Esophagus muscularis mucosa (tissue), 4 donors: Measurements from ENCODE around the gene MYO1D. TPM values are rescaled to one million over a fixed set of nuclear protein-coding genes. Genes with fewer than 3 reads are reported as not detected.

Experiments
- DNase-seq: peaks from one replicate; pipeline ENCODE4 v3.0.0-alpha.2; 2017; ENCODE audit errors: extremely low spot score
- H3K27ac ChIP-seq, 4 donors: fragments of 200-600 bp; sonication (generic); replicated peaks in 1 of 4; 1 replicate in 3 of 4; 2 replicates in 1 of 4; pipeline ENCODE4 v1.5.1; 2016 to 2019; ENCODE audit warnings: mild to moderate bottlenecking in 1 of 4
- H3K27me3 ChIP-seq, 4 donors: fragments of 200-600 bp; sonication (generic); one replicate each; pipeline versions ENCODE4 v1.5.1 to v1.6.0; 2016 to 2019
- H3K36me3 ChIP-seq, 4 donors: fragments of 200-600 bp; sonication (generic); one replicate each; pipeline ENCODE4 v1.5.1; 2016 to 2019
- H3K4me1 ChIP-seq, 4 donors: fragments of 200-600 bp; sonication (generic); one replicate each; pipeline ENCODE4 v1.5.1; 2016 to 2019
- H3K4me3 ChIP-seq, 4 donors: fragments of 200-600 bp; sonication (generic); 1 replicate in 2 of 4; 2 replicates in 2 of 4; pipeline ENCODE4 v1.5.1; 2016 to 2019; ENCODE audit warnings: mild to moderate bottlenecking in 4 of 4, moderate library complexity in 1 of 4
- H3K9me3 ChIP-seq, 4 donors: fragments of 200-600 bp; sonication (generic); 1 replicate in 3 of 4; 2 replicates in 1 of 4; pipeline ENCODE4 v1.5.1; 2016 to 2019
- EP300 ChIP-seq: sonication (generic); formaldehyde crosslinking; IDR thresholded peaks from one replicate; pipeline ENCODE4 v1.6.1; 2017; ENCODE audit warnings: antibody characterized with exemption
- POLR2A ChIP-seq: fragments of 450-650 bp; IDR thresholded peaks from one replicate; pipeline ENCODE4 v1.6.1; 2017; ENCODE audit warnings: antibody characterized with exemption, moderate library complexity, mild to moderate bottlenecking, low read depth
- POLR2AphosphoS5 ChIP-seq, 2 donors: sonication (generic); formaldehyde crosslinking; IDR thresholded peaks; one replicate each; pipeline ENCODE4 v1.6.1; 2017; ENCODE audit warnings: antibody characterized with exemption in 2 of 2
- WGBS: methylation state at CpG from one replicate; pipeline ENCODE4 v1.1.5; 2018; 5-methylcytosine and 5-hydroxymethylcytosine counted together
- intact Hi-C: fragments of 100-400 bp; cut with DNase I; formaldehyde crosslinking; loops from one replicate; pipeline ENCODE4 v1.15.1; 2023
- total RNA-seq, 4 donors: library from RNA; depleted of rRNA; stranded (reverse); fragments of >200 nt; gene quantifications; one replicate each; pipeline versions ENCODE4 v1.1.0 to v1.2.1, GENCODE V29; 2016
- TF ChIP-seq, protein P1 (sequence below), 3 experiments: fragments of 200-600 bp in 2 of 3; fragments of 450-650 bp in 1 of 3; sonication (generic) in 2 of 3; IDR thresholded peaks; one replicate each; pipeline ENCODE4 v1.5.1; 2017 to 2019; ENCODE audit warnings: antibody characterized with exemption in 3 of 3, mild to moderate bottlenecking in 2 of 3, moderate library complexity in 1 of 3

Gene MYO1D
- total RNA-seq, 4 donors from 2014 or later = 27.3 to 30.3 (median 29.0) TPM

DNA sequence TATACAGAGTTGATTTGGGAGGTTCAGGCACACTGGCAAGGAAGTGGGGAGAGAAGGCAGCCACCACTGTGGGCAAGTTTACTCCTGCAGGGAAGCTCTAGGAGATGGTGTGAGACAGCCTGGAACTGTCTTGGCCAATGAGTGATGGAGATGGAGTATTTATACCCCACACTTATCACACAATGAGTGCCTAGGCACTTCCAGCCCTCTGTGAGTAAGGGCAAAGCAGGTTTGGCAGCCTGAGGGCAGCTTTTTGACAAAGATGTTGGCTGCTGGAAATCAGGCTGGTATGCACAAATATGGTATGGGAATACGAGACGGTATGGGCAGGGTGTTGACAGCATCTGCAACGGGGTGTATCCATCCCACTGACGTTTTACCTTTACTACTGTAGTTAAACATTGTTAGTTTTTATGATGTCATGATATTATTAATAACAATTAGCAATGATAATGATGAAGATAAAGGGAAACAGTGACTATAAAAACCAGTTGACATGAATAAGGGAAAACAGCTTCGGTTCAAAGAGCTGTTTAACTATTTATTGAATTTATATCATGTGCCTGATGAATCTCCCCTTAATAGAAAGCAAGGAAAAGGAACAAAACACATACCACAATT lies 240.2 kb downstream of the MYO1D start:
- no peak for DNase-seq
- Histone ChIP-seq H3K4me1 (no peaks in the 10 kb centered on the region), H3K4me3 (no peak overlapping the region), H3K9me3 (no peaks in the 10 kb centered on the region), H3K27ac (no peak overlapping the region), H3K36me3 (no peaks in the 10 kb centered on the region), H3K27me3 (no peaks in the 10 kb centered on the region)
- intact Hi-C loops = no loop called here
- TF ChIP-seq EP300 (no peak), POLR2AphosphoS5 (IDR thresholded peaks at IDR 0.05) (no peak), POLR2A (no peak)
- TF ChIP-seq, protein P1, sequence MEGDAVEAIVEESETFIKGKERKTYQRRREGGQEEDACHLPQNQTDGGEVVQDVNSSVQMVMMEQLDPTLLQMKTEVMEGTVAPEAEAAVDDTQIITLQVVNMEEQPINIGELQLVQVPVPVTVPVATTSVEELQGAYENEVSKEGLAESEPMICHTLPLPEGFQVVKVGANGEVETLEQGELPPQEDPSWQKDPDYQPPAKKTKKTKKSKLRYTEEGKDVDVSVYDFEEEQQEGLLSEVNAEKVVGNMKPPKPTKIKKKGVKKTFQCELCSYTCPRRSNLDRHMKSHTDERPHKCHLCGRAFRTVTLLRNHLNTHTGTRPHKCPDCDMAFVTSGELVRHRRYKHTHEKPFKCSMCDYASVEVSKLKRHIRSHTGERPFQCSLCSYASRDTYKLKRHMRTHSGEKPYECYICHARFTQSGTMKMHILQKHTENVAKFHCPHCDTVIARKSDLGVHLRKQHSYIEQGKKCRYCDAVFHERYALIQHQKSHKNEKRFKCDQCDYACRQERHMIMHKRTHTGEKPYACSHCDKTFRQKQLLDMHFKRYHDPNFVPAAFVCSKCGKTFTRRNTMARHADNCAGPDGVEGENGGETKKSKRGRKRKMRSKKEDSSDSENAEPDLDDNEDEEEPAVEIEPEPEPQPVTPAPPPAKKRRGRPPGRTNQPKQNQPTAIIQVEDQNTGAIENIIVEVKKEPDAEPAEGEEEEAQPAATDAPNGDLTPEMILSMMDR (IDR thresholded peaks at IDR 0.05) = no peak
- whole genome bisulfite sequencing = 88% methylated on average over 5 of the region's 5 CpGs

DNA sequence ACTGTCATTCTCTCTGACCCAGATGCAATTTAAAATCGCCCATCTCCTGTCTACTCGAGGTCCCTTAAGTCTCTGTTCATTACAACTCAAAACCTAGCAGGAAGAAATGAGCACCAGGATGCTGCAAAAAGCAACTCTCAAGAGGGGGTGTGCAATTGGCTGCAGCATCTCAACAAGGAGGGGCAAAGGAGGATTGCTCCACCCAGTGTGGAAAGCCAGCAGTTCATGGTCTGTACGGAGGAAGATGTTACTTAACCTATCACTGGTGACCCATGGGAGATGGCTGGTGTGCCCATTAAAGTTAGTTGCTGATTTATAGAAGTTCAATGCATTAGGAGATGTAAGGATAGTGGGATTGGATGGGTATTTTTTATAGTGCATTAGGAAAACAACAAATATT lies 242.8 kb downstream of the MYO1D start:
- Histone ChIP-seq H3K36me3 (no peaks in the 10 kb centered on the region), H3K27me3 (no peaks in the 10 kb centered on the region), H3K27ac (no peak overlapping the region), H3K4me1 (no peaks in the 10 kb centered on the region), H3K4me3 (no peak overlapping the region), H3K9me3 (no peaks in the 10 kb centered on the region)
- intact Hi-C loops = no loop called here
- no peak for DNase-seq
- WGBS = 82% methylated on average over 3 of the region's 3 CpGs
- TF ChIP-seq POLR2A (no peak), EP300 (no peak)
- TF ChIP-seq, protein P1 (IDR thresholded peaks at IDR 0.05) = no peak

DNA sequence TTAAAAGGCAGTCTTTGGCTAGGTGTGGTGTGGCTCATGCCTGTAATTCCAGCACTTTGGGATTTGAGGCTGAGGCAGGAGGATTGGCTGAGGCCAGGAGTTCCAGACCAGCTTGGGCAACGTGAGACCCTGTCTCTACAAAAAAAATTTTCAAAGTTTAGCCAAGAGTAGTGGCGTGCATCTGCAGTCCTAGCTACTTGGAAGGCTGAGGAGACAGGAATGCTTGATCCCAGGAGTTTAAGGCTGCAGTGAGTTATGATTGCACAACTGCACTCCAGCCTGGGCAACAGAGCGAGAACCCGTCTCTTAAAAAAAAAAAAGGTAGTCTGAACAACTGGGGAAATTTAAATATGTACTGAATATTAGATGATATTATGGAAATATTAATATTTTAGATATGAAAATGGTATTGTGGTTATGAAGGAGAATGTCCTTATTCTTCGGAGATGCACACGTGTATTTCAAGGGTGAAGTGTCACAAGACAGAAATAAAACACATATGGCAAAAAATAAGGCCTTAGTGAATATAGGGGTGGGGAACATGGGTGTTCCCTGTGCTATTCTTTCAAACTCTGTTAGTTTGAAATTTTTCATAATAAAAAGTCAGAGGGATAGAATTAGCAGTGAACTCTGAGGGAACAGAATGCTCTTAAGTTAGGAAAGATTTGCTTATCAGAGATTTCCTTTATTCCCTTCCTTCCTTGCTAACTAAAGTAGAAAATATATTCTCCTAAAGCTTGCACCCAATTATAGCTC lies 245.4 kb downstream of the MYO1D start:
- Histone ChIP-seq H3K4me3 (no peak overlapping the region), H3K27me3 (no peaks in the 10 kb centered on the region), H3K9me3 (no peaks in the 10 kb centered on the region), H3K4me1 (no peaks in the 10 kb centered on the region), H3K27ac (no peak overlapping the region), H3K36me3 (no peaks in the 10 kb centered on the region)
- TF ChIP-seq POLR2AphosphoS5 (IDR thresholded peaks at IDR 0.05) = no peak
- no peak for TF ChIP-seq POLR2A
- intact Hi-C loops = no loop called here
- DNase-seq = no peak
- WGBS = 74% methylated on average over 6 of the region's 6 CpGs

DNA sequence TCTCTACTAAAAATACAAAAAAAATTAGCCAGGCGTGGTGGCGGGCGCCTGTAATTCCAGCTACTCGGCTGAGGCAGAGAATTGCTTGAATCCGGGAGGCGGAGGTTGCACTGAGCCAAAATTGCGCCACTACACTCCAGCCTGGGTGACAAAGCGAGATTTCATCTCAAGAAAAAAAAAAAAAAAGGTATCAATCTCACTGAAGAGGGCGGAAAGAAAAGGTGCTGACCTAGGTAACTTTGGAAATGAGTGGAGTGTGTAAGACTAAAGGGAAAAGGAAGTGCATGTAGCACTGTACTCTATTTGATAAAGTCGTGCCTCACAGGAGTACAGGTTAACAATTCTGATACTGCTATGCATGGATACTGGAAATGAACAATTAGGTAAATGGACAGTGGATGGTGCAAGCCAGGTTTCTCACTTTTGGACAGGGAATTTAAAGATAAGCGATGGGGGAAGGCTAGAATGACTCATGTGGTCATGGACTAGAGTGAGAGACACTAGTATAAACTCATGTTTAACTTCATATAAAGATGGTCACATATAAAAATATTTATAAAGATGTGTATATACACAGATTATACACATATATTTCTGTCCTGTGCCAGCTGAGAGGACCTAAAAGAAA lies 247.2 kb downstream of the MYO1D start:
- H3K27me3 ChIP-seq = no peaks in the 10 kb centered on the region
- TF ChIP-seq EP300 (no peak), POLR2AphosphoS5 (IDR thresholded peaks at IDR 0.05) (no peak), POLR2A (no peak)
- TF ChIP-seq, protein P1 (IDR thresholded peaks at IDR 0.05) = no peak
- 94% methylated on average over 11 of the region's 11 CpGs for WGBS
- H3K4me1 ChIP-seq = no peaks in the 10 kb centered on the region
- intact Hi-C loops = no loop called here
- no peaks in the 10 kb centered on the region for H3K36me3 ChIP-seq
- H3K4me3 ChIP-seq = no peak overlapping the region
- no peak for DNase-seq
- H3K9me3 ChIP-seq = no peaks in the 10 kb centered on the region
- no peak overlapping the region for H3K27ac ChIP-seq

DNA sequence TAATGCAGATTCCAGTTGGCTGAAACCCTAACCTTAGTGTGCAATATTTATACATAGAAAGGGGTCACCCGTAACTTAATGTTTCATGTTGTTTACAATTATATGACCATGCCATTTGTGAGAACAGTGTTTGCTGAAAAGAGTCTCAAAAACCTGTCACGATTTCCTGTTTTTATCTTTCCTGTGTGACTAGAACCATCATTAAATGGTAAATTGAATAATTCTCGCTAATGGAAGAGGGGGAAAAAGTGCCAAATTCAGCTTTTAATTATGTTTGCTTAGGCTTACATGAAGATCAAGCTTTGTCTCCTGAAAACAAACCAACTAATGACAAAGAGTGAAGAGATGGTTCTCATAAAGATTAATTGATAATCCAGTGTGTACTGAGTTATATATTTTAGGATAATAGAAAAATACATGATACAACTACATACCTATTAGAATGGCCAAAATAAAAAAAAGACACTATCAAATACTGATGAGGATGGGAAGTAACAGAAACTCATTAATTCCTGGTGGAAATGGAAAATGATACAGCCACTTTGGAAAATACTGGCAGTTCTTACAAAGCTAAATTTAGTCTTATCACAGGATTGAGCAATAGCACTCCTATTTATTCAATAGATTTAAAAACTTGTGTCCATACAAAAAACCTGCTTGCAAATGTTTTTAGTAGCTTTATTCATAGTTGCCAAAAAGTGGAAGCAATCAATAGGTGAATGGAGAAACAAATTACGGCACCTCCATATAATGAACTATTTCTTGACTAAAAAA lies 248.5 kb downstream of the MYO1D start:
- intact Hi-C loops = no loop called here
- 81% methylated on average over 4 of the region's 4 CpGs for WGBS
- DNase-seq = no peak

More for the DNA sequence above, 248.5 kb downstream of the MYO1D start:
- no peak for TF ChIP-seq EP300
- TF ChIP-seq, protein P1 (IDR thresholded peaks at IDR 0.05) = no peak
- TF ChIP-seq POLR2AphosphoS5 (IDR thresholded peaks at IDR 0.05) = no peak
- no peak for TF ChIP-seq POLR2A
- H3K27me3 ChIP-seq = no peaks in the 10 kb centered on the region
- no peak overlapping the region for H3K4me3 ChIP-seq
- H3K9me3 ChIP-seq = no peaks in the 10 kb centered on the region
- no peaks in the 10 kb centered on the region for H3K36me3 ChIP-seq
- no peak overlapping the region for H3K27ac ChIP-seq
- no peaks in the 10 kb centered on the region for H3K4me1 ChIP-seq
